C4-2B (cell line): ENCODE measurements around the gene PPP1R1A.

Source experiments
- CTCF ChIP-seq: fragments of 450-650 bp; conservative IDR thresholded peaks from 2 replicates; pipeline ENCODE4 v1.5.1; 2017; ENCODE audit warnings: mild to moderate bottlenecking
- ZFX ChIP-seq: fragments of 450-650 bp; IDR thresholded peaks from 2 replicates; pipeline ENCODE4 v1.6.1; 2017

GRCh38 chr12:54601841-54602240 is 13.4 kb upstream of the PPP1R1A start:
- TF ChIP-seq CTCF = no peak
- TF ChIP-seq ZFX = no peak
